ENCODE measurements around the gene P2RX5.

DNA sequence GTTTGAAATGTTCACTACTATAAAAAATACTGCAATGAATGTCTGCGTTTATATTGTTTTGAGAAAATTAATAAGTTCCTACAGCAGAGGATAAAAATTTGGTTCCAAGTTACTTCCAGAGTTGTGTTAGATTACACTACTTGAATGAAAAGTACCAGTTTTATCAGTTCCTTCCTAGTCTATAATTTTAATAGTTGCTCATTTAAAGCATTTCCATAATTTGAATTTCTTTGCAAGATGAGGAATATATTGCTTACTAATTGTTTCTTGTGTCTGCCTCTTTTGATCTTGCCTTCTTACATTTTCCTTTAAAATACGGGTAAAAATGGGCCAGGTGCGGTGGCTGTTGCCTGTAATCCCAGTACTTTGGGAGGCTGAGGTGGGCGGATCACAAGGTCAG lies 23.4 kb downstream of the P2RX5 start:
- TF ChIP-seq CTCF (IDR thresholded peaks at IDR 0.05) (no peak), POLR2A (IDR thresholded peaks at IDR 0.05) (no peak)
